DND-41 (cell line): Measurements from ENCODE around the gene ZPBP2.

ENCODE experiments used
- EZH2 ChIP-seq: IDR thresholded peaks from 3 replicates; pipeline ENCODE4 v1.6.1; 2012; ENCODE audit warnings: borderline replicate concordance, low read depth, mild to moderate bottlenecking, moderate library complexity, low read length, inconsistent platforms; ENCODE audit not compliant: severe bottlenecking
- TF ChIP-seq, protein P1 (sequence below): IDR thresholded peaks from 2 replicates; pipeline ENCODE4 v1.5.1; 2012; ENCODE audit warnings: borderline replicate concordance, low read length, moderate library complexity, mild to moderate bottlenecking; ENCODE audit not compliant: poor library complexity, severe bottlenecking; ENCODE audit errors: extremely low read depth

DNA sequence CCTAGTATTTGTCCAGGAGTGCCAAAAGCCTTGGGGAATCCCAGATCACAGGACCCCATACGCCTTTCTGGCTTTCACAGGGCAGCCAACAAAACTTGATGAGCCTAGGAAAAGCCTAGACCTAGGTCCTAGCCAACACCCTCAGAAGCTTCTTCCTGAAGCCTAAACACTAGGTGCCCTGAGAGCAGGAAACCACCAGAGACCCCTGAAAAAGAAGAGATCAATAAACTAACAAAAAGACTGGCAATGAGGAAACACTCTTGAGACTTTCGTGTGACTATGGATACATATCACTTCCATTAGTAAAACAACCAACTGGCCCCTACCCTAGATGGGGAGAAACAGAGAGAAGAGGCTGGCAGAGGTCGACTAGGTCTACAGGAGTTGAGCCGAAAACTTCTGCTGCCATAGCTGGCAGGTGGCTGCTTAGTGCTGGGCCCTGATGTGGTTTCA lies 58.2 kb downstream of the ZPBP2 start:
- TF ChIP-seq, protein P1, sequence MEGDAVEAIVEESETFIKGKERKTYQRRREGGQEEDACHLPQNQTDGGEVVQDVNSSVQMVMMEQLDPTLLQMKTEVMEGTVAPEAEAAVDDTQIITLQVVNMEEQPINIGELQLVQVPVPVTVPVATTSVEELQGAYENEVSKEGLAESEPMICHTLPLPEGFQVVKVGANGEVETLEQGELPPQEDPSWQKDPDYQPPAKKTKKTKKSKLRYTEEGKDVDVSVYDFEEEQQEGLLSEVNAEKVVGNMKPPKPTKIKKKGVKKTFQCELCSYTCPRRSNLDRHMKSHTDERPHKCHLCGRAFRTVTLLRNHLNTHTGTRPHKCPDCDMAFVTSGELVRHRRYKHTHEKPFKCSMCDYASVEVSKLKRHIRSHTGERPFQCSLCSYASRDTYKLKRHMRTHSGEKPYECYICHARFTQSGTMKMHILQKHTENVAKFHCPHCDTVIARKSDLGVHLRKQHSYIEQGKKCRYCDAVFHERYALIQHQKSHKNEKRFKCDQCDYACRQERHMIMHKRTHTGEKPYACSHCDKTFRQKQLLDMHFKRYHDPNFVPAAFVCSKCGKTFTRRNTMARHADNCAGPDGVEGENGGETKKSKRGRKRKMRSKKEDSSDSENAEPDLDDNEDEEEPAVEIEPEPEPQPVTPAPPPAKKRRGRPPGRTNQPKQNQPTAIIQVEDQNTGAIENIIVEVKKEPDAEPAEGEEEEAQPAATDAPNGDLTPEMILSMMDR, result no peak
- TF ChIP-seq EZH2, result no peak
